ENCODE measurements around the gene CHD3.

GRCh38 chr17:7916385-7916682 lies 27.7 kb downstream of the CHD3 start:
- no peak for TF ChIP-seq TAF1 (IDR thresholded peaks at IDR 0.05; ENCODE audit: low read depth)
- TF ChIP-seq CREB1 (IDR thresholded peaks at IDR 0.05; ENCODE audit: low read depth) = no peak
